B cell (primary cell): ENCODE results near the gene GUCA2B. TPM values are rescaled to one million over a fixed set of nuclear protein-coding genes. Genes with fewer than 3 reads are reported as not detected.

ENCODE experiments used
- ATAC-seq: fragments of 200-7000 bp; cut with Tn5 transposase; one replicate; pipeline ENCODE4 v1.10.0; 2021; ENCODE audit warnings: low read depth, mild to moderate bottlenecking, moderate number of reproducible peaks, moderate library complexity
- CTCF ChIA-PET: fragments of 350-600 bp; sonication (Branson Sonifier 250); formaldehyde crosslinking; loops from one replicate; lab custom pipeline; 2021; ENCODE audit warnings: antibody characterized with exemption, inconsistent platforms; lab: Charles Lee
- POLR2A ChIA-PET: fragments of 350-600 bp; sonication (Branson Sonifier 250); formaldehyde crosslinking; loops from one replicate; lab custom pipeline; 2021; ENCODE audit warnings: antibody characterized with exemption; lab: Charles Lee
- DNase-seq: peaks from one replicate; pipeline ENCODE4 v3.0.0; 2013
- H2AFZ ChIP-seq: 2 replicates; pipeline ENCODE4 v1.6.1; 2012; ENCODE audit warnings: mild to moderate bottlenecking, low read depth, low read length; ENCODE audit not compliant: insufficient read depth, poor library complexity, severe bottlenecking
- H3K27ac ChIP-seq, 2 donors: 1 replicate in 1 of 2; 2 replicates in 1 of 2; pipeline ENCODE4 v1.5.1; 2012 to 2013; ENCODE audit warnings: low read length in 2 of 2, mild to moderate bottlenecking in 2 of 2, moderate library complexity in 1 of 2
- H3K27me3 ChIP-seq, 4 experiments: fragments of 200-600 bp in 1 of 4; sonication (generic) in 1 of 4; replicated peaks in 1 of 4; 1 replicate in 2 of 4; 2 replicates in 2 of 4; pipeline versions ENCODE4 v1.6.1 to v1.7.0; 2013 to 2016; ENCODE audit warnings: low read length in 3 of 4, mild to moderate bottlenecking in 2 of 4, mixed read lengths in 1 of 4, moderate library complexity in 1 of 4; ENCODE audit not compliant: insufficient read depth in 4 of 4, control insufficient read depth in 3 of 4; ENCODE audit errors: control extremely low read depth in 1 of 4
- H3K36me3 ChIP-seq, 2 experiments: replicated peaks in 1 of 2; 1 replicate in 1 of 2; 2 replicates in 1 of 2; pipeline versions ENCODE4 v1.6.1 to v1.7.1; 2013; ENCODE audit warnings: low read length in 1 of 2; ENCODE audit not compliant: insufficient read depth in 2 of 2, control insufficient read depth in 1 of 2; ENCODE audit errors: control extremely low read depth in 1 of 2, extremely low read depth in 1 of 2
- H3K4me1 ChIP-seq, 2 donors: fragments of 200-600 bp in 1 of 2; sonication (generic) in 1 of 2; 1 replicate in 1 of 2; 2 replicates in 1 of 2; pipeline versions ENCODE4 v1.5.1 to v1.6.1; 2013 to 2017; ENCODE audit warnings: low read length in 2 of 2; ENCODE audit not compliant: control insufficient read depth in 2 of 2, insufficient read depth in 2 of 2
- H3K4me2 ChIP-seq: replicated peaks from 2 replicates; pipeline ENCODE3; 2012; ENCODE audit warnings: mild to moderate bottlenecking, low read depth, low read length; ENCODE audit not compliant: poor library complexity, severe bottlenecking
- H3K4me3 ChIP-seq, 5 experiments: fragments of 200-600 bp in 1 of 5; sonication (generic) in 1 of 5; 1 replicate in 3 of 5; 2 replicates in 2 of 5; pipeline versions ENCODE4 v1.5.1 to v1.7.0; 2011 to 2016; ENCODE audit warnings: low read length in 4 of 5, mild to moderate bottlenecking in 4 of 5, low read depth in 2 of 5, control low read depth in 1 of 5, moderate library complexity in 1 of 5; ENCODE audit not compliant: insufficient read depth in 1 of 5; ENCODE audit errors: control extremely low read depth in 1 of 5, extremely low read depth in 1 of 5
- H3K79me2 ChIP-seq: fragments of 200-600 bp; sonication (generic); one replicate; pipeline ENCODE4 v1.6.0; 2016; ENCODE audit warnings: low read length; ENCODE audit not compliant: control insufficient read depth, insufficient read depth
- H3K9ac ChIP-seq: fragments of 200-600 bp; sonication (generic); 2 replicates; pipeline ENCODE4 v1.6.1; 2017; ENCODE audit warnings: mild to moderate bottlenecking, low read length, moderate library complexity
- H3K9me3 ChIP-seq, 3 donors: one replicate each; pipeline versions ENCODE4 v1.6.1 to v1.7.1; 2013; ENCODE audit warnings: low read length in 2 of 3; ENCODE audit not compliant: control insufficient read depth in 2 of 3, insufficient read depth in 1 of 3; ENCODE audit errors: control extremely low read depth in 1 of 3
- H4K20me1 ChIP-seq: 2 replicates; pipeline ENCODE4 v1.6.0; 2012; ENCODE audit warnings: mild to moderate bottlenecking, low read length; ENCODE audit not compliant: insufficient read depth, control insufficient read depth, poor library complexity, severe bottlenecking
- H3K27ac Mint-ChIP-seq: one replicate; pipeline ENCODE4 v1.8.0; 2021; ENCODE audit warnings: mixed read lengths
- H3K27me3 Mint-ChIP-seq: one replicate; pipeline ENCODE4 v1.8.0; 2021; ENCODE audit warnings: mixed read lengths
- H3K4me1 Mint-ChIP-seq: one replicate; pipeline ENCODE4 v1.8.0; 2021; ENCODE audit warnings: mixed read lengths
- H3K4me3 Mint-ChIP-seq: one replicate; pipeline ENCODE4 v1.8.0; 2021; ENCODE audit warnings: mixed read lengths
- H3K9me3 Mint-ChIP-seq: one replicate; pipeline ENCODE4 v1.8.0; 2022; ENCODE audit warnings: mixed read lengths; ENCODE audit not compliant: insufficient read depth
- CTCF ChIP-seq: fragments of 200-600 bp; IDR thresholded peaks from one replicate; pipeline ENCODE4 v1.8.0; 2022; ENCODE audit warnings: antibody characterized with exemption, mild to moderate bottlenecking
- EZH2 ChIP-seq: IDR thresholded peaks from 2 replicates; pipeline ENCODE4 v1.6.1; 2012; ENCODE audit warnings: borderline replicate concordance, low read depth, mild to moderate bottlenecking, moderate library complexity, low read length; ENCODE audit not compliant: insufficient read depth, poor library complexity, severe bottlenecking
- WGBS: methylation state at CpG from one replicate; pipeline ENCODE4 v1.1.5; 2013; ENCODE audit warnings: missing lambda C conversion rate; ENCODE audit not compliant: insufficient coverage; 5-methylcytosine and 5-hydroxymethylcytosine counted together
- intact Hi-C: fragments of 100-400 bp; cut with micrococcal nuclease; formaldehyde crosslinking; loops from one replicate; pipeline ENCODE4 v1.10.0; 2022
- polyA plus RNA-seq: library from polyadenylated mRNA; depleted of rRNA; stranded (reverse); fragments of >200 nt; gene quantifications from 2 replicates; pipeline ENCODE4 v1.2.3, GENCODE V29; 2012
- total RNA-seq, 2 donors: library from RNA; stranded (reverse); fragments of 120-200 nt in 1 of 2; gene quantifications; 1 replicate in 1 of 2; 2 replicates in 1 of 2; pipeline versions ENCODE4 v1.2.3 to v1.2.4, GENCODE V29; 2013 to 2022

The GUCA2B gene
- total and polyA plus RNA-seq, 2 donors (not counting 1 experiment from before 2014, with no cell fraction given): not detected

GRCh38 chr1:42137766-42138165, 15.4 kb upstream of the GUCA2B start:
- CTCF ChIA-PET: interaction anchor here (2.0 kb wide), 1 partner anchor 37 kb away, joined by 6 read pairs; no protein-coding TSS in a partner anchor
- no peaks in the 10 kb centered on the region for H4K20me1 ChIP-seq
- POLR2A ChIA-PET: no interaction called here
- H3K36me3 ChIP-seq: no peaks in the 10 kb centered on the region
- no peak overlapping the region for H2AFZ ChIP-seq
- Mint-ChIP-seq H3K27ac (no peak overlapping the region), H3K9me3 (no peaks in the 10 kb centered on the region), H3K4me3 (no peak overlapping the region), H3K27me3 (peaks cover 25% of the 10 kb centered on the region), H3K4me1 (no peaks in the 10 kb centered on the region)
- H3K4me2 ChIP-seq: no peak overlapping the region
- 59% methylated on average over 10 of the region's 10 CpGs for WGBS
- ATAC-seq (no peak), DNase-seq (no peak)
- no peak overlapping the region for H3K4me3 ChIP-seq
- H3K9ac ChIP-seq: no peak overlapping the region
- TF ChIP-seq CTCF (no peak), EZH2 (no peak)
- H3K27ac ChIP-seq: no peak overlapping the region
- no peaks in the 10 kb centered on the region for H3K9me3 ChIP-seq
- H3K27me3 ChIP-seq: no peaks in the 10 kb centered on the region
- H3K79me2 ChIP-seq: no peaks in the 10 kb centered on the region
- no peaks in the 10 kb centered on the region for H3K4me1 ChIP-seq
- intact Hi-C loops: no loop called here

- ChIA-PET POLR2A (no interaction called here), CTCF (interaction anchor here (2.0 kb wide), 1 partner anchor 36 kb away, joined by 6 read pairs; no protein-coding TSS in a partner anchor)
- Histone ChIP-seq H3K27ac (no peak overlapping the region), H2AFZ (no peak overlapping the region), H3K4me2 (no peak overlapping the region), H3K4me3 (no peak overlapping the region), H3K4me1 (no peaks in the 10 kb centered on the region), H3K36me3 (no peaks in the 10 kb centered on the region), H3K27me3 (no peaks in the 10 kb centered on the region), H3K9me3 (no peaks in the 10 kb centered on the region), H3K9ac (no peak overlapping the region), H4K20me1 (no peaks in the 10 kb centered on the region), H3K79me2 (no peaks in the 10 kb centered on the region)
- ATAC-seq (no peak), DNase-seq (no peak)
- no CpG with 5 or more reads among the region's 4 CpGs for whole genome bisulfite sequencing
- Mint-ChIP-seq H3K27ac (no peak overlapping the region), H3K27me3 (peaks cover 25% of the 10 kb centered on the region), H3K4me3 (no peak overlapping the region), H3K9me3 (no peaks in the 10 kb centered on the region), H3K4me1 (no peaks in the 10 kb centered on the region)
- TF ChIP-seq CTCF (no peak), EZH2 (no peak)
- intact Hi-C loops: no loop called here
These were observed 14.6 kb upstream of the GUCA2B start for GRCh38 chr1:42138586-42138985.
